RWPE1 (cell line): ENCODE data around the gene RALA.

ENCODE experiments used
- CTCF ChIA-PET: fragments of 350-600 bp; sonication (Branson Sonifier 250); formaldehyde crosslinking; extraction: SDS; loops from one replicate; lab custom pipeline; 2021; lab: Yijun Ruan, JAX
- POLR2A ChIA-PET: fragments of 400-600 bp; formaldehyde crosslinking; extraction: SDS; loops from one replicate; lab custom pipeline; 2020; ENCODE audit warnings: antibody characterized with exemption; ENCODE audit not compliant: low non-redundant PET; lab: Yijun Ruan, JAX
- DNase-seq: peaks from one replicate; pipeline ENCODE4 v3.0.0; 2012; ENCODE audit warnings: low spot score
- H3K27ac ChIP-seq: fragments of 450-650 bp; 2 replicates; pipeline ENCODE4 v1.5.1; 2017
- TF ChIP-seq, protein P1 (sequence below): fragments of 450-650 bp; conservative IDR thresholded peaks from 2 replicates; pipeline ENCODE4 v1.5.1; 2017; ENCODE audit warnings: low read depth, mild to moderate bottlenecking

RALA gene

DNA sequence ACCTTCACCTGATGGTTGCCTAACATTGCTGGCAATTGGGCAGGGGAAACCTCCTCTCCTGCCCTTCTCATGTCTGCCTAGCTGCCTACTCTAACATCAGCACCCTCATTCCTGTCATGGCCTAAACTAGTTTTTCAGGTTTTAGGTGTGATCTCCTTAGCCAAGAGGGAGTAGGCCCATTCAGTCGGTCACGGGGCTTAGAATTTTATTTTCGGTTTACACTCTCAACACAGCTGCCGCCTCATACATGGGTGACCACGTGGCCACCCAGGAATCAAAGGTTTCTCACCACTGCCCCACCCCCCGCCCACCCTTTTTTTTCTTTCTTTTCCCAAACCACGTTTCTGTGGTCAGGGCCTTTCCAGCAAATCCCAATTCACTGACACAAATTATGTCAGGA, 97.2 kb downstream of the RALA start:
- CTCF ChIA-PET, result interaction anchor here (1.6 kb wide), 1 partner anchor 140 kb away, joined by 3 read pairs; no protein-coding TSS in a partner anchor
- DNase-seq, result peak; percentile 77
- TF ChIP-seq, protein P1, sequence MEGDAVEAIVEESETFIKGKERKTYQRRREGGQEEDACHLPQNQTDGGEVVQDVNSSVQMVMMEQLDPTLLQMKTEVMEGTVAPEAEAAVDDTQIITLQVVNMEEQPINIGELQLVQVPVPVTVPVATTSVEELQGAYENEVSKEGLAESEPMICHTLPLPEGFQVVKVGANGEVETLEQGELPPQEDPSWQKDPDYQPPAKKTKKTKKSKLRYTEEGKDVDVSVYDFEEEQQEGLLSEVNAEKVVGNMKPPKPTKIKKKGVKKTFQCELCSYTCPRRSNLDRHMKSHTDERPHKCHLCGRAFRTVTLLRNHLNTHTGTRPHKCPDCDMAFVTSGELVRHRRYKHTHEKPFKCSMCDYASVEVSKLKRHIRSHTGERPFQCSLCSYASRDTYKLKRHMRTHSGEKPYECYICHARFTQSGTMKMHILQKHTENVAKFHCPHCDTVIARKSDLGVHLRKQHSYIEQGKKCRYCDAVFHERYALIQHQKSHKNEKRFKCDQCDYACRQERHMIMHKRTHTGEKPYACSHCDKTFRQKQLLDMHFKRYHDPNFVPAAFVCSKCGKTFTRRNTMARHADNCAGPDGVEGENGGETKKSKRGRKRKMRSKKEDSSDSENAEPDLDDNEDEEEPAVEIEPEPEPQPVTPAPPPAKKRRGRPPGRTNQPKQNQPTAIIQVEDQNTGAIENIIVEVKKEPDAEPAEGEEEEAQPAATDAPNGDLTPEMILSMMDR, result no peak

DNA sequence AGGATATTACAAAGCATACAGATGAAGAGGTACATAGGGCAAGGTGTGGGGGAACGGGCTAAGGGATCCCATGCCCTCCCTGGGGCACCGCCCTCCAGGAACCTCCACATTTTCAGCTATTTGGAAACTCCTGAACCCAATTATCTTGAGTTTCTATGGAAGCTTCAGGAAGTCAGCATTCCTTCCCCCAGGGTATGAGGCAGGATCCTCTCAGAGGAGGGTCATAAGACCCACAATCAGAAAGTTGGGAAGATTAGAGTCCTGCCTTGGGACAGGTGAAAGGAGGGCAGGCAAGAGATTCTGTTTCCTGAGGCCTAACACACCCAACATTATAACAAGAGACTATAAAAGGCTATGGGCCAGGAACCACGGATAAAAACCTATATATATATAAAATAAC, 98.0 kb downstream of the RALA start:
- CTCF ChIA-PET, result interaction anchor here (1.6 kb wide), 1 partner anchor 141 kb away, joined by 3 read pairs; no protein-coding TSS in a partner anchor
- TF ChIP-seq, protein P1, result no peak
- POLR2A ChIA-PET, result no interaction called here
- H3K27ac ChIP-seq, result no peak overlapping the region
- DNase-seq, result no peak

More for the DNA sequence above, 97.2 kb downstream of the RALA start:
- POLR2A ChIA-PET, result no interaction called here
- H3K27ac ChIP-seq, result no peak overlapping the region

DNA sequence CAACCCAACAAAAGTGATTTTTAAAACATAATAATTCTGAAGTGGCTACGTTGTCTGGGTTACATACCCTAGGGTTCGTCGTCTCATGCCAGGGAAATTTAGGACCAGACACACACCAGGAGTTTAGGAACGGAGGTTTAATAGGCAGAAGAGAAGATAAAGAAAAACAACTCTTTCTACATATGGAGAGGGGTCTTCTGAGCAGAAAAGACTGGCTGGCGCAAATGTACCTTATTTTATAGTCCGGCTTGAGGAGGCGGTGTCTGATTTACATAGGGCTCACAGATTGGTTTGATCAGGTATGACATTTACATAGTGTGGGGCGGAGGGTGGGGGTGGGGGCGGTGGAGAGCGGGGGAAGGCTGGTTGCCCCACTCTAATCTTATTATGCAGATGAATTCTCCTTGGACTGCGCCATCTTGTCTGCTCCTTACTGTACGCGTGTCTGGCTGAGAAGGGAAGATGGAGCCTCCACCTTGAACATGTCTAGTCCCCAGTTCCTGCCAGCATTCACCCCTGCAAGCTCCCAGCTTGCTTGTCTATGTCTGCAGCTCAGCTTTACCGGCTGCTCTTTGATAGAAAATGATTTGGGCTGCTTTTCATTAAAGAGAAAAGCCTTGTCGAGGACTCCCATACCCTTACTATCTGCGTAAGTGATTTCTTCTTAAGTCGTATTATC, 98.7 kb downstream of the RALA start:
- ChIA-PET CTCF (interaction anchor here (0.7 kb wide), 1 partner anchor 114 kb away, joined by 3 read pairs; no protein-coding TSS in a partner anchor), POLR2A (no interaction called here)
- H3K27ac ChIP-seq, result no peak overlapping the region
- TF ChIP-seq, protein P1, result no peak
- no peak for DNase-seq

DNA sequence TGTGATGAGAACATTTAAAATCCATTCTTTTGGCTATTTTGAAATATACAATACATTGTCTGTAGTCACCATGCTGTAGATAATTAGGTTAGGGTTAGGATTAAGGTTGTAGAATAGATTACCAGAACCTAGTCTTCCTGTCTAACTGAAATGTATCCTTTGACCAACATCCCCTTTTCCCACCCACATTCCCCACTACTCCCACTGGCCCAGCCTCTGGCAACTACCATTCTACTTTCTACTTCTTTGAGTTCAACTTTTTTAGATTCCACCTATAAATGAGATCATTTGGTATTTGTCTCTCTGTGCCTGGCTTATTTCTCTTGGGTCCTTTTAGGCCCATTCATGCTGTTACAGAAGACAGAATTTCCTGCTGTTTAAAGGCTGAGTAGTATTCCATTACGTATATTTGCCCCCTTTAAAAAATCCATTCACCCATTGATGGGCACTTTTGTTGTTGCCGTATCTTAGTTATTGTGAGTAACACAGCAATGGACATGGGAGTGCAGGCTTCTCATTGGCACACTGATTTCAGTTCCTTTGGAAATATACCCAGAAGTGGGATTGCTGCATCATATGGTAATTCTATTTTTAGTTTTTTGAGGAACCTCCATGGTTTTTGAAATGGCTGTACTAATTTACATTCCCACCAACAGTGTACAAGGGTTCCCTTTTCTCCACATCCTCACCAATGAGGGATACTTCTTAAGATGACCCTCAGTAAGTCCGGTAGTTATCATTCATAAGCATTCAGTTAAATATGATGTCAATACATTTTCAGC, 104.0 kb downstream of the RALA start:
- TF ChIP-seq, protein P1, result no peak
- no peak for DNase-seq
- no peak overlapping the region for H3K27ac ChIP-seq
- ChIA-PET POLR2A (no interaction called here), CTCF (no interaction called here)

DNA sequence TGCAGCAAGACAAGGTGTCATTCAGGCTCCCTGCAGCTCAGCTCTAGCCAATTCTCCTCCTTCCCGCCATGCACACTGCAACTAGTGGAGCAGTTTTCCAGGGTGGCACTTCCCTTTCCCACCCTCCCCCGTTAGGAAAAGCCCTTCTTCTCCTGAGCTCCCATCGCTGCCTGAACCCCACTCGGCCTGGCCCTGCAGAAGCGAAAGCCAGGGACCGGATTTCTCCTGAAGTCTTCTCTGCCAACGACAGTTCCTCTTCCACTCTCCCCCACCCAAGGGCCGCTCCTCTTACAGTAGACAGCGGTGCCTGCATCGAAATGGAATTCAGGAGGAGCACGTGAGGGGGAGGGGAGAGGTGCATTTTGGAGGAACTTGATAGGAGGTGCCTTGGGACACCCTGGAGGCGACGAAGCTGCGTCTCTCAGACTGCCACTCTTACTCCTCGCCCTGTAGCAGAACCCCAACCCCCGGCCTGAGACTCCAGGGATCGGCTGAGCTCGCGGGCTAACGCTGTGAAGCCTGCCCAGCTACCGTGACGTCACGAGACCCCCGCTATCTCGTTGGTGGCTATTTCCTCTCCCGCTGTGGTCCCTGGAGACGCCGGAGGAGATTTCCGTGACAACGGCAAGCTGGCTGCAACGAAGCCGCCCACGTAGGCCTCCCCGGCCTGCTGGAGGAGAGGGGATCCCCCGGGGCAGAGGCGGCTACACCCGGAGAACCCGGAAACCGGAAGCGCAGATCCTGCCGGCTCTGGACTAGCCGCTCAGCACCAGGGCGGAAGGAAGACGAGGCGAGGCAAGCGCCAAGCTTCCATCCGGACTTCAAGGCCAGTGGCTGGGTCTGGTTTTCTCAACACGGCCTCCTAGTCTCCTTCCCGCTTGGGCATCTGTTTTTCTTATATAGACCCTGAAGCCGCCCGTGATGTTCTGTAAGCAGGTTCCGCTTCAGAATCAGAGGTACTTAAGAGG, 109.7 kb downstream of the RALA start:
- TF ChIP-seq, protein P1, result no peak
- ChIA-PET POLR2A (interaction anchor here (0.6 kb wide), 1 partner anchor 109 kb away, joined by 3 read pairs; no protein-coding TSS in a partner anchor), CTCF (interaction anchor here (0.6 to 1.1 kb wide), 2 partner anchors 13 to 154 kb away, joined by 3 to 4 read pairs; no protein-coding TSS in a partner anchor)
- DNase-seq, result peak; percentile 94
- peak overlapping the region; percentile 70 for H3K27ac ChIP-seq
